NCI-H146 (cell line): ENCODE data around the gene ZCCHC24.

Source experiments
- DNase-seq: peaks from one replicate; lab custom pipeline; 2025; lab: John Stamatoyannopoulos, UW

The ZCCHC24 gene

DNA sequence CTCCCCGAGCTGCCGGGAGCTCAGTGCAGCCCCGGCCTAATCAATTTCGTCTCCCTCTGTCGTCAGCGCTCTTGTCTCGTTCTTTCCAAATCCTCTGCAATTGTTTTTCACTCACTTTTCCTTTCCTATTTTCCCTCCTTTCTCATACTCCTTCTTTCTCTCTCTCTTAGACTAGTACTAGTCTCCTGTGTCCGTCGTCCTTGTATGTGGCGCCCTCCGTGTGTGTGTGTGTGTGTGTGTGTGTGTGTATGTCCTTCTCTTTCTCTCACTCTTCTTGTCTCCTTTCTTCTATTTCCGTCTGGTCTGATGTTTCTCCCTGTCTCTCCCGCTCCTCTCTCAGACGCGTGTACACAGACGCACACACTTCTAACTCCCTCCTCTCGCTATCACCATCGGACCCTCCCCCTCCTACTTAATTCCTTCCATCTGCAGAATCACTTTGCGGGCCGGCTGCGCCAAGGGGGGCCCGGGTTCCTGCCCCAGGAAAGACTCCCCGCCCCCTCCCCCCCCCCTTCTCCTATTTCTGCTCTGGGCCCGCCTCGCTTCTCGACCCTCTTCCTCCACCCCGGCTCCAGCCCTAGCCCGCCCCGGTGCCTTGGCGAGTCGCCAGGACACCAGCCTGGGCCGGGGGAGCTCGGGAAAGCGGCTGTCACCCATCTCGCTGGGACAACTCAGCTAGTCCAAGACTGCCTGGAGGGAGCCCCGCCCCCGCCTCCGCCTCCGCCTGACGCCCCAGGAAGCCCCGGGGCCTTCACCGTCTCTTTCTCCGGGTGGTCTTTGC is 743 bp upstream of the ZCCHC24 start:
- DNase-seq, result peak; percentile 36

GRCh38 chr10:79444199-79445119 is 965 bp downstream of the ZCCHC24 start:
- peak; percentile 44 for DNase-seq

DNA sequence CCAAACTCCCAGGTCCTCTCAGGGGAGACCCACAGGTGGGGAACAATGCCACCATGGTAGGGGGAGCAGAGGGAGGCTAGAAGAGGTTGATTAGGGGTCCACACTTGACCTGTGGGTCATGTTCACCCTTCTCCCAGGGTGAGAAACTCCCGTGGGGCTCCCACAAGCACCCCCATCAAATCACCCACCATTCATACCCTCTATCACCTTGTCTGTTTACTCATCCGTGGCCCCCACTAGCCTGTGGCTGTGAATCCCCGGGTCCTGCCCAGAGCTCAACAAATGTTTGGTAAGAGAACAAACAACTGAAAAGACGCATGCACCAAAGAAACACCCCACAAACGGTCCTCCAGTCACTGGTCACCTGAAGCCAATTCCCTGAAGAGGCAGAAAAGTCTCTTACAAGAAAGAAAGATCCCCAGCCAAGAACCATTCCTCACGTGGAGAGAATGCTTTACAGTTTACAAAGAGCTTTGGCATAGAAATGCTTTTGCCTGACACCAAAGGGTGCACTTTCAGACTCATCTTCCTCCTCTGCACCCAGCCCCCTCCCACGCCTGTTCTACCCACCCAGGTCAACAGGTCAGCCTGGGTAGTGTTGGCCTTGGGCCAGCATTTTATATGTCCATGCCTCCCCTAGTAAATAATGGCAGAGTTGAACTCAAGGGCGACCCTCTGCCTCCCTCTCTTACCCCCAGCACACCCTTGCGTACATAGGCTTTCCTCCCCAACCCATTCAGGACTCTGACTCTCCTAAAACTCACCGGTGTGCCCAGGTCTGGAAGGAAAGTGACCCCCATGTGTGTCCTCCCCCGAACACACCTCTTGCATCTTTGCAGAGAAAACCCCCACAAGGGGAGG is 1.9 kb downstream of the ZCCHC24 start:
- DNase-seq, result no peak

DNA sequence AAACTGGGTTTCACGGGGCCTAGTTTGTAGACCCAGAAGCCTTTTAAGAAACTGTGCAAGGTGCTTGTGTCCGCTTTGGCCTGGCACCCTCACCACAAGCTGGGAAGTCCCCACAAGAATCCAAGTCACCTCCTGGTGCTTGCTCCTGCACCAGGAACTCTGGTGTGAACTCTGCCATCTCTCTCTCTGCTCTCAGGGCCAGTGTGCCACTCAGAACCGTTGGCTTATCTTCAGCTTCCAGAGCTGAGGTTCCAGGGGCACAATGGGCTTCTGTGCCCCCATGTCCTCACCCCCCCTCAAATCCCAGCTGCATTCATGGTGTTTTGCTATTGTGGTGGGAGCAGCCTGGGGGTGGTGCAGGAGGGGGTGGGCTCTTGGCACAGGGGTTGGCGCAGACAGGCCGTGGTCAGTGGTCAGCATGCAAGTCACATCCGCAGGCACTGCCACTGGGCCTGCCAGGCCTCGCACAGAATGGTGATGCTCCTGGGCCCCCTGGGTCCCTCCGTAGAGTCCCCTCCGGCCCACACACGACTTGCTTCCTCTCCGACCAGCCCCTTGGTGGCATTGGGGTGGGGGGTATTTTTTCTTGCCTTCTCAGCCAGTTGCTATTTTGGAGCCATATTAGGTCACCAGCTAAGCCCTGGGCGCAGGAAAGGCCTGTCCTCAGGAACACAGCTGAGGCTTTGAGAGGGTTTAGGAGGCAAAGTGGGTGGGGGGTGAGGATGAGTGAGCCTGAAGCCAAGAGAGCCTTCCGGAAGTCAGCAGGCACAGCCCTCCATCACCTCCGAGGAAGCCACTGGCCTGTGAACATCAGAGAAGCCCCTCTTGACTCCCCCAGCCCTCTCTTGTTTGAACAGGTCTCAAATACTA is 3.0 kb downstream of the ZCCHC24 start:
- no peak for DNase-seq

GRCh38 chr10:79441433-79441832 is 4.0 kb downstream of the ZCCHC24 start:
- DNase-seq, result no peak

GRCh38 chr10:79440281-79440680 is 5.1 kb downstream of the ZCCHC24 start:
- no peak for DNase-seq

DNA sequence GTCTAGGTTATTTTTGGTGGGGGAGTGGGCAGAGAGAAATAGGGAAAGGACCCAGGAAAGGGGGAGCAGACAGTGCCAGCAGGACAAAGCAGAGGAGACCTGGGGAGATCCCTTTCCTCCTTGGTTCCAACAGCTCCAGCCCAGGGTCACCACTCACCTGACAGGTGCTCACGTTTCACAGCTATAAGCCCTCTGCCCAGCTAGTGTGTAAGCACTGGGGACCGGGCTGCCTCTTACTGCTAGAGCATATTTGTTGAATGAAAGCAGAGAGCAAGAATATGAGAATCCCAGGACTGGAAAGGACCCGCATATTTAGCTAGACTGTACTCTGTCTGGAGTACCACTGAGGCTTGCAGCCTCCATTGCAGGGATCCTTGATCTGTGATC is 6.7 kb downstream of the ZCCHC24 start:
- no peak for DNase-seq

DNA sequence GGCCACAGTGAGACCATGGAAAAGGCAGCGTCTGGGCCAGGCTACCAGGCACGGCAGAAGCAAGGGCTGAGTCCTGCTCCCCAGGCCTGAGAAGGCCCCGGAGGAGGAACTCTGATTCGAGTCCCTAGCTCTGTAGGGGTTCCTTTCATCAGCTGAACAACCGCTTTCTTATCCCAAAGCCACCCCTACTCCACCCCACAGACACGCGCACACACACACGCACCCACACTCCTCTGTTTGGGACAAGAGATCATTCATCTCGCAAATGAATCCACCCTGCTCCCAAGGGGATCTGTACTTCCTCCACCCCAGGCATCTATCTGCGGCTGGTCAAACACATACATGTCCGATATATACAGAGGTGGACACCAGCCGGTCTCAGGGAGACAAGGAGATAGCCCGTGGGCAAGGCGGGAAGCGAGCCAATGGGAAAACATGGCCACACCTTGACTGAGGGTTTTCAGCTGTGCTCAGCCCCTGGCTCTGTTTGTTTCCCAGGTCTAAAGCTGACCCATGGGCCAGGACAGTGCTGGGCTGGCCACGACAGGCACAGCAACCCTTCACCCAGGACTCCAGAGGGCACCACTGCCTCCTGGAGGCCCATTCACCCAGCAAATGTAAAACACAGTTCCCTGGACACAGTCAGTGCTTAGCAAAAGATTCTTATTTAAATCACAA is 7.3 kb downstream of the ZCCHC24 start:
- DNase-seq, result no peak

DNA sequence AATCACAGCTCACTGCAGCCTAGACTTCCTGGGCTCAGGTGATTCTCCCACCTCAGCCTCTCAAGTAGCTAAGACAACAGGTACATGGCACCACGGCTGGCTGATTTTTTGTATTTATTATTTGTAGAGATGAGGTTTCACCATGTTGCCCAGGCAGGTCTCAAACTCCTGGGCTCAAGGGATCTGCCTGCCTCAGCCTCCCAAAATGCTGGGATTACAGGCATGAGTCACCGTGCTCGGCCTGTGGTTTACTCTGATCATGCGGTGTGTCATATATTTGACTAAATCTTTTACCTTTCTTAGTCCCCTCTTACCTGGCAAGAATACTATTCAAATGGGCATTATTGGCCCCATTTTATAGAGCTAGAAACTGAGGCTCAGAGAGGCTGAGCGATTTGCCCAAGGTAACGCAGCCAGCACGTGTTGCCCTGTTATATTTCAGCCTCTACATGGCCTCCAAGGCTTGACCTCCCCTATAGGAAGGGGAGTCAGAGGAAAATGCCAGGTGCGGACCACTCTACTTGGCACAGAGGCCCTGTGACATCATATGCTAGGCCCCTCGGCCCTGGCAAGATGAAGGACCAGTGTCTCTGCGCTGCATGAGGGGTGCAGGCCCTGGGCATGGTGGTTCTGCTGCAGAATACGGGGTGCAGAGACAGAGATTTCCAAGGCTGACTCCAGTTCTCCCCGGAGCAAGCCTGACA is 8.2 kb downstream of the ZCCHC24 start:
- DNase-seq, result no peak

GRCh38 chr10:79436850-79437103 is 8.6 kb downstream of the ZCCHC24 start:
- DNase-seq, result no peak

GRCh38 chr10:79436066-79436849 is 9.2 kb downstream of the ZCCHC24 start:
- DNase-seq, result no peak

GRCh38 chr10:79435271-79436065 is 10.0 kb downstream of the ZCCHC24 start:
- no peak for DNase-seq

DNA sequence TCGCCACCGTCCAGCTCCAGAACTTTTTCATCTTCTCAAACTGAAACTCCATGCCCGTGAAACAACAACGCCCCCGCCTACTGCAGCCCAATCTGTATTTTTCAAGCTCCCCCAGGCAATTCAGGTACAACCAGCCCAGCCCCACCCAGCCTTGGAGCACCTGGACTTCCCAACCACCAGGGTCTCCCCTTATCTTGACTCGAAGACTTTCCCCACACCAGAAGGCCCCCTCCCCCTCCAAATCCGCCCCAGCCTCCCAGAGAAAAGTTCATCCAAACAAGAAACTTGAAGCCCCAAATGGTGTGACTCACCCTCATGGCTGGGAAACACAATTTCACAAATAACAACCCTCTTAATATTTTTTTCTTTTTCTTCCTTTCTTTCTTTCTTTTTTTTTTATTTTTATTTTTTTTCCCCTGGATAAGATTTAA is 10.6 kb downstream of the ZCCHC24 start:
- no peak for DNase-seq

DNA sequence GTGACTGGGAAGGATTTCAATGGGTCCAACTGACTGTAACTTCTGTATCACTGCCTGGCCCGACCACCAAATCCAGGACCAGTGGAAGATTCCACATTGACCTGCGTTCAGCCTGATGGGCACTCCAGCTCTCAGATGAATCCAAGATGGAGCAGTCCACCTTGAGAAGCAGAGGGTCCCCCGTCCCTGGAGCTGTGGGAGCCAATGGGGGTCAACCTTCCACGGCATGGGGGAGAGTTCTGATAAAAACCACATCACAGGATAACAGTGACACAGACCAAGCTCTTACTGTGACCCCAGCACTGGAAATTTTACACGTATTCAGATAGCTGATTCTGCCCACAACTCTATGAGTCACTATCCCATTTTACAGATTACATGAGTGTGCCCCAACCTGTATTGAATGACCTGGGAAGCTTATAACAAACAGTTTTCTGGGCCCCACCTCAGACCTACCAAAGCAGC is 11.2 kb downstream of the ZCCHC24 start:
- no peak for DNase-seq

GRCh38 chr10:79433324-79434222 is 11.9 kb downstream of the ZCCHC24 start:
- DNase-seq, result no peak

DNA sequence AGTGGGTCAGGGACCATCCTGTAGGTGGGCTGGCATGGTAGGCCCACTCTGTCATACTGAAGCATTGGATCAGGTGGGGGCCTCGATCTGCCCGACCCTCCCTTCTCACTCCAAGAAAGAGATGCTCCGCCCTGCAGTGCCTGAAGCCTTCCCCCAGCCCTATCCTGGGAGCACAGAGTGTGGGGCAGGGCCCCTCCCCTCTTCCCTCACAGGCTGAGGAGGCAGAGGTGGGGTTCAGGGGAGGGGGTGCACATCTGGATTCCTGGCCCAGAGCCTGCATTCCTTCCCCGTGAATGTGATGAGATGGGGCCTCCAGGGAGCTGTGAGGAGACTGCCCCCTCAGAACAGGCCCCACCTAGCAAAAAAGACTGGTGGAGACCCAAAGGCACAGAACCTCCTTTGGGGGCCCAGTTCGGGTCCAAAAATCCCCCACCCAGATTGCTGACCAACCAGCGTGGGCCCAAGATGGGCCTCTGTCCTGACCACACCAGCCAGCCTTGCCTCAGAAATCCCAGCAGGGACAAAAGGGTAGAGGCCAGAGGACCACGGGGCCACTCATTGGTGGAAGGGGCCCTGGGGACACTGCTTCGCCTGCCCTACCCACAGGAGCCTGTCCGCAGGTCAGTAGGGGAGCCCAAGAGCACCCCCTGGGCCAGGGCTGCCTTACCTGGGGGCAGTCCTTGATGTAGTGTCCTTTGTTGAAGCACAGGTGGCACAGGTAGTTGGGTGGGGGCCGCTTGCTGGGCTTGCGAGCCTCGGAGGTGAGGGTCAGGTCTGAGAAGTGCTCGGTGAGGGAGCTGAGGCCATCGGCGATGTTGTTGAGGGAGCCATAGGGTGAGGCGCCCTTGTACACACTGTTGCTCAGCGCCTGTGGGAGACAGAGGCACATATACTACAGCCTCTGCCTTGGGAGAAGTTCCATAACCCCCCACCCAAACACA is 13.3 kb downstream of the ZCCHC24 start:
- DNase-seq, result no peak
